Frontal cortex (tissue), 4 donors: ENCODE data around the gene TAOK2. TPM values are rescaled to one million over a fixed set of nuclear protein-coding genes. Genes with fewer than 3 reads are reported as not detected.
"Not testable (repeated sequence)": the region's sequence is repeated elsewhere in the genome, so short reads cannot be mapped to it uniquely, and the experiment has no call there.

Experiments
- DNase-seq, 2 donors: peaks; one replicate each; pipeline ENCODE4 v3.0.0; 2012; ENCODE audit warnings: low spot score in 2 of 2
- FAIRE-seq: peaks from 2 replicates; lab custom pipeline; 2012; peaks lifted over from hg19 to GRCh38; lab: Jason Lieb, UNC
- total RNA-seq: library from RNA; depleted of rRNA; stranded (reverse); fragments of >200 nt; gene quantifications from one replicate; pipeline ENCODE4 v1.2.3, GENCODE V29; 2014
- donor health status: control.
- donor health status: control.
- donor health status: control.

Gene TAOK2
- total RNA-seq, 1 donor from 2014 or later = 58.3 TPM

DNA sequence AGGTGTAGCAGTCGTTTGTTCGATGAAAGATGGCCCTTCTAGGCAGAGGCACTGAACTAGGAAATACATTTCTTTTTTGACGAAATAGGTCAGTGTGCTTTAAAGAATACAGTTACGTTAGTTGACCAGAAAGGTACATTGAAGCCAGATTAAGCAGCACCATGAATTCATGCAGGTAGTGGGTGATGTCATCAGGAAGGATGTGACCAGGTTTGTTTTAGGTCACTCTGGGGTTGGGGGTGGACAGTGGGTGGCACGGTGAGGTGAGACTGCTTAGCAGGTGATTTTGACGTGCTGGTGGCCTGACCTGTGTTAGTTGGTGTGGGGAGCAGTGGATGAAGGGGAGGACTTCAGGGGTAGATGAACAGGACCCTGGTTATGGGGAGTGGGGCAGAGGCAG is 25.9 kb downstream of the TAOK2 start:
- FAIRE-seq (no peak), DNase-seq (no peak)

DNA sequence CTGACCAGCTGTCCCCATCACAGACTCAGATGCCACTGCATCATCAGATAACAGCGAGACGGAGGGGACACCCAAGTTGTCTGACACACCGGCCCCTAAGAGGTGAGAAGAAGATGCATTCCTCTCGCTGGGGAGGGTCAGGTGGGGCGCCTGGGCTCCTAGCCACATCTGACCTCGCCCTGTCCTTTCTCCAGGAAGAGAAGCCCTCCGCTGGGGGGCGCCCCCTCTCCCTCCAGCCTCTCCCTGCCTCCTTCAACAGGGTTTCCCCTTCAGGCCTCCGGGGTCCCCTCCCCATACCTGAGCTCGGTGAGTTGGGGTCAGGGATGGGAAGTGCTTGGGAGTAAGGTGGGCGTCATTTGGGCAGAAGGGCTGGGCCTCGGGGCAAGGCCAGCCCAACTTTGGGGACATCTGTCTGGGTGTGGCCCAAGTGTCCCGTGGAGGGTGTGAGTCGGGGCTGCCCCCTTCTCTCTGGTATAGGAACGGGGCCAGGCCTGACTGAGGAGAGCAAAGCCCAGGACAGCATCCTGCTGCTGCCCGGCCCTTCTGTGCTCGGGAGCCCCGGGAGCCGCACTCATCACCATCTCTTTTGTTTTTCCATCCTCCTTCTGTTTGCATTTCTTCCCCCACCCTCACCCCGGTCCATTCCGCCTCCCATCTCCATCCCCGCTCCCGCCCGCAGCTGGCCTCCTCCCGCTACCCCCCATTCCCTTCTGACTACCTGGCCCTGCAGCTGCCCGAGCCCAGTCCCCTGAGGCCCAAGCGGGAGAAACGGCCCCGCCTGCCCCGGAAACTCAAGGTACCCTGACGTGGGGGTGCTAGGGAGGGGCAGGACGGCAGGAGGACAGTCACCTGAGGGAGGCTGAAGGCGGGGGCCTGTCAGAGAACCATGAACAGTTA is 27.3 kb downstream of the TAOK2 start:
- DNase-seq (no peak), FAIRE-seq (no peak)

DNA sequence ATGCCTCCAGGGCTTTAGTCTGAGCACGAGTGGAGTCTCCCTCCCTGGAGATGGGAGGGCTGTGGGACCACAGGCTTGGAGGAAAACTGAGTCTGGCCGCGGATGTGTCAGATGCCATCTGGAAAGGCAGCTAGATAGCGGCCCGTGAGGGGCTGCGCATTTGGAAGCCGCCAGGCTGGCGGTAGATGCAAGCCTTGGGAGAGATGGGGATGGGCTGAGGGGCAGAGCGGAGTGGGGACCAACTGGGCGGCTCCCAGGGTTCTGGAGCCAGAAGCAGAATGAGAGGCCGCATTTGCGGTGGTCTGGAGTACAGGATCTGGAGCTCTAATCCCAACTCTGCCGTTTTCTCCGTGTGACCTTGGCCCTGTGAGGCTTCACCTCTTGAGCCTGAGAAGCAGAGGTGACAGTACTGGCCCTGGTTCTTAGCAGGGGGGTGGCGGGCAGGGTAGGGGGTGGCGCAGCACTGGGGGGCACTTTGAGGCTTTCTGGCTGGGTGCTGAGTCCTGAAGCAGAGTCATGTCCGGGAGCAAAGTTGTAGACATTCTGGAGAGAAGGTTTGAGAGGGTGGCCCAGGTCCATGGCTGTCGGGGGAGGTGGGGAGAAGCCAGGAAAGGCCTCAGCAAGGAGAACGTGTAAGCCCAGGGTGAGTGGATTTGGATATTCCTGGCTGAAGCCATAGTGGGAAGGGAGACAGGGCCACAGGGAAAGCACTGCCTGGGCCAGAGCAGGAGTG is 29.1 kb downstream of the TAOK2 start:
- DNase-seq = no peak
- no peak for FAIRE-seq

DNA sequence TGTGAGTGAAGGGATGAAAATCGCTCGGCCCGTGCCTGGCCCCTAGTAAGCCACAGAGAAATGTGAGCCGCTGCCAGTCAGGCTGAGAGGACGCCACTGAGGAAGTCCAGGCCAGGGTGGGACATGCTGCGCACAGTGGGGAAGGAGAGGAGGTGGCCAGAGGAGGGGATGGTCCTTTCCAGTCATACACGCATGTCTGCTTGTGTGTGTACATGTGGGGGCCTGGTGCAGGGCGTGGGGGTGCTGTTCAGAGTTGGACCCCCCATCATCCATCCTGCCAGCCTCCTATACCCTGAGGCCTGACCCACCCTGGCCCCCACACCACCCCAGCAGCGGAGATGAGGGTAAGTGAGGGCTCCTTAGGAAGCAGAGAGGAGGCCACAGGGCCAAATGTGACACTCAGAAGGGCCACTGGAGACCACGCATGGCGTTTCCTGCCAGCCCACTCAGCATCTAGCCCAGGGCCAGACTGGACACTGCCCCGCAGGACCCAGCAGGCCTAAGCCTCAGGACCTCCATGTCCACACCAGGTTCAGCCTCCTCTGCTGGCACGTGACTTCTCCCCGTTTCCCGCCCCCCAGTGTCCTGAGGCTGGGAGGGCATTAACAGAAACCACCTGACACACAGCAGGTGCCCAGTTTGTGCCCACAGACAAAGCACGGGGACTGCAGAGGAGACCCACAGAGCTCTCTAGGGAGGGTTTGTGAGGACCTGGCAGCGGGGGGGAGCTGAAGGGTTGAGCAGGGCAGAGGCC is 30.2 kb downstream of the TAOK2 start:
- FAIRE-seq (no peak), DNase-seq (no peak)

DNA sequence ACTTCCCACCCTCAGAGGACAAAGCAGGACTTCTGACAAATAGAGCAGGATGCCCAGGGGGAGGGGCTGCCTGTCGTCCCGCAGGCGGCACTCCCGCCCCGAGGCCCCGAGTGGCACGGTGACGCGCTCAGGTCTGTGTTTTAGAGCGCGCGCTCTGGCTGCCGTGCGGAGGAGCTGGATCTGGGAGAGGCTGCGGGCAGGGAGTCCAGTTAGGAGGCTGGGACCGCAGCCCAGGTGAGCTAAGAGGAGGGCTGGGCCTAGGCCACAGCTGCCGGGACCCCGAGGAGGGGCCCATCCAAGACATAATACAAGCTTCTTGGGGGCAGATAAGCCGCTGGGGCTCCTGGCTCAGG is 30.7 kb downstream of the TAOK2 start:
- DNase-seq = no peak

DNA sequence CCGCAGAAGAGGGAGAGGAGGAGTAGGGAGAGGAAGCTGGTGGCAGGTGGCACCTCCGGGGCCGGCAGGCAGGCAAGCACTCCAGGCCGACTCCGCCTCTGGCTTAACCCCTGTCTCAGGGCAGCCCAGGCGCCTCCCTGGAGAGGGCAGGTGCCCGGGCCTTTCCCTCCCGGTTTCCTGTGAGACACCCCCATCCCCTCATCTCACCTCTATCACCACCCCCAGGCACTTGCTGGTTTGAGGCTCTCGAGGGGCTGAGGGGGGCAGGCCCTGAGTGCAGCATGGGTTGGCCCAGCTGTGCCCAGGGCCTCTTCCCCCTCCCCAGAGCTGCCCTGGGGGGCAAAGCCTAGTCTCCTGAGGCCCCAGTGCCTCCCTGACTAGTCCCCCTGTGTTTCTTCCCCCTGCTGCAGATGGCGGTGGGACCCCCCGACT is 31.2 kb downstream of the TAOK2 start:
- FAIRE-seq (no peak), DNase-seq (no peak)

More for the DNA sequence above, 30.7 kb downstream of the TAOK2 start:
- no peak for FAIRE-seq

DNA sequence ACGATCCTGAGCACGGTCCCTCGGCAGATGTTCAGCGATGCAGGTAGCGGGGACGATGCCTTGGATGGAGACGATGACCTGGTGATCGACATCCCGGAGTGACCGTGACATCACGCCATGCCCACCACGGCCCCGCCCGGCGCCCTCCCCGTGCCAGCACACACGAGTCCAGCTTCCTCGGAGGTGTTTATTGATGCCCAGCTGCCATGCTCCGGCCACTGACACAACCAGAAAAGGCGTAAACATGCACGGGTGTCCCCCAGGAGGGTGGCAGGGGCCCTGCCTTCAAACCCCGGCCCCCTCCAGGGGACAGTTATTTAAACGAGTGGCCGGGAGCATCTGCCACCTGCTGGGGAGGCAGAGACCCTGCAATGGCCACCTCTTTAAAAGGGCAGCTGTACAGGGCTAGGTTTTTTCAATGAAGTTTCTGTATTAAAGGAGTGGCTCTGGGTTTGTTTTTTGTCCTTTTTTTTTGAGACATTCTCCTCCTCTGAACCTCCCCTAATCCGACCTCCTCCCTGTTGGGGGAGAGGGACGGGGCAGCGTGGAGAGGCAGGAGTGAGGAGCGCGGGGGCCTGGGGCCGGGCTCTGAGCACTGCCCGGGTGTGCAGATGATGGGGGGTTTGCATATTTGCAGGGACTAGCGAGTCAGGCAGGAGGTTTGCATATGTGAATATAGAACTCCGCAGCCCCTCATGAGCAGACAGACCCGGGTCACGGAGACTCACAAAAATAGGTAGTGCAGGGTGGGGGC is 31.9 kb downstream of the TAOK2 start:
- DNase-seq = peak; percentile 74 to 85

DNA sequence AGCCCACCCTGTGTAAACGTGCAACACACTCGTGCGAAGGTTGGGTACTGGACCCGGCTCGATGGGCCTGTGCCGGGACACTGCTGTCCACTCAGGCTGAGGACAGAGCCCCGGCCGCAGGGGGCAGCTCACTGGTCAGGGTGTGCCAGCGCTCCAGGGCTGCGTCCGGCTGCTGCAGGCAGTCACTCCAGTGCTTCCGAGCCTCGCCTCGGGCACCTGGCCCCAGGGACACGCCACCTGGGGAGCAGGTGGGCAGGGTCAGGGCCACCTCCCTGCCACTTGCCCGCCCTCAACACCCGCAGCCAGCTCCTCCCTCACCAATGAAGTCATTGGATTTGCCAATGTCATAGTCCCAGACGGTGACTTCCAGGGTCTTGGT is 32.4 kb downstream of the TAOK2 start:
- FAIRE-seq = no peak
- no peak for DNase-seq

More for the DNA sequence above, 31.9 kb downstream of the TAOK2 start:
- no peak for FAIRE-seq

DNA sequence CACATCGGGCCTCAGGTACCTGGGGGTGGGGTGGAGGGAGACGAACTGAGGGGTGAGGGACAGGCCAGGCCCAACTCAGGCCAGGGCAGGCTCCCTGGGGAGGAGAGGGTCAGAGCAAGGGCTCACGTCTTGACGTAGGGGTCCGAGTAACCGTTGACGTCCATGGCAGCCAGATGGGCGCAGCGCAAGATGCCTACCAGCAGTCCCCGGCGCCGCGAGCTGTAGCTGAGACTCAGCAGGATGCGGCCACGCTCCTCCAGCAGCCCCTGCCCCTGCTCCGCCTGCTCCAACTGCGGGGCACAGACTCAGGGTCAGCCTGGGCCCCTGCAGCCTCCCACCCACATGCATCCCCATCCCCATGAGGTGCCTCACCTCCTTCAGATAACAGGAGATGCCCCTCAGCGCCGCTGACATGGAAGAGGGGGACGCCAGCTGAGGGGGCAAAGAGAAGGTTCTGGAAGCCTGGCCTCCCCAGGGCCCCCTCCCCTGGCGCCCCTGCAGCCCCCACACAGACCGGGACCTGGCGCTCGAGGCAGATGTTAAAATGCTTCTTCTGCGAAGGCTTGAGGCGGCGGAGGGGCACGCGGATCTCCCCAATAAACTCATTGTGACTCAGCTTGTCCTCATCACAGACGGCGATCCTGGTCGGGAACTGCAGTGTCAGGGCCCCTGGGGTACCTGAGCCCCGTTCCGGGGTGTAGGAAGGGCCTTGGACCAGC is 33.1 kb downstream of the TAOK2 start:
- DNase-seq = no peak
- no peak for FAIRE-seq

DNA sequence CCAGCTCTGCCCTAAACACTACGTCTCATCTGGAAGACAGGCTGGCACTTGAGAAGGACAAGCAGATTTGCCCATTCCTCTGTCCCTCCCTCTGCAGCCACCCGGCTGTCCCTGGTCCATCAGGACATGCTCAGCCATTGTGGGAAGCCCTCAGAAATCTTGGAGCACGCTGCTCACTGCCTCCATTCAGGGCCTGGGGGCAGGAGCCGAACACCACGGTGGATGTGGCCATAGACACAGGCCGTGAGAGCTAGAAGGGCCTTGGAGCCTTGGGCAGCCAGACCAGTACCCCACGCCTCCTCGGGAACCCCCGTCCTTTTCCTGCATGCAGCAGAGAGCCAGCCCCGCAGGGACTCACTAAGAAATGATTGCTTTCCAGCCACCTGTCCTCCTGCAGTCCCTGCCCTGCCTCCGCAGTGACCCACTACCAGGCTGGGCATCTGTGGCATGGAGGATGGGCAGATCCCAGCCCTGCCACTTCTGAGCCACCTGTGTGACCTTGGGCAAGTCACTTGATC is 33.8 kb downstream of the TAOK2 start:
- FAIRE-seq (no peak), DNase-seq (no peak)

DNA sequence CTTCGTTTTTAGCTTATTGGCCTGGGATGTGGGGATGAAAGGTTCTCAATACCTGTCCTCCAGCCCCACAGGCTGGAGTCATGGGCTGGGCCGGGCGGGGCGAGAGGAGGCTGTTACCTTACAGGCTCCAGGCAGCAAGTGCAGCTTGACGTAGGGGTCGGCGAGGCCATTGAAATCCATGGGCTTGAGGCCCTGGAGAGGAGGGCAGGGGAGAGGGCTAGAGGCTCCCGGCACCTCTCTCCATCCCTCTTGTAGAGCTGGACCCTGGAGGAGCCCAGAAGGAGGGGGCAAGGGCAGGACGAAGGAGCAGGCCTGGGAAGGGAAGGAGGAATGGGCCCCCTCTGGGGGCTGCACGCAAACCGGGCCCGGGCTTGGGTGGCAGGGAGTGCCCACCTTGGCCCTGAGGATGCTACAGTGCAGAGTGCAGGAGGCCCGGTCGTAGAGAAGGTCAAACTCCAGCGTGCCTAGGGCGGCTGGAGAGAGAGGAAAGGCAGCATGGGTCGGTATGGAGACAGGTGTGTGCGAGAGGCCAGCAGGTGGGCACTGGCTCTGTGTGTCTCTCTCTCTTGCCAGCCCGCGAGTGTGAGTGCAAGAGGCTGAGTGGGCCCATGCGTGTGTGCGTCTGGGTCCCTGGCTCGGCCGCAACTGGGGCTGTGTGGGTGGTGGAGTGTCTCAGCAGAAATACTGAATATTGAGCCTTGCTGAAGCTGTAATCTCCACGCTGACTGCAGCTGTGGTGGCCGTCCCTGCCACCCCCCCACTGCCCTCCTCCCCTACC is 35.6 kb downstream of the TAOK2 start:
- FAIRE-seq (no peak), DNase-seq (peak in 1 of 2 donors; percentile 55)

DNA sequence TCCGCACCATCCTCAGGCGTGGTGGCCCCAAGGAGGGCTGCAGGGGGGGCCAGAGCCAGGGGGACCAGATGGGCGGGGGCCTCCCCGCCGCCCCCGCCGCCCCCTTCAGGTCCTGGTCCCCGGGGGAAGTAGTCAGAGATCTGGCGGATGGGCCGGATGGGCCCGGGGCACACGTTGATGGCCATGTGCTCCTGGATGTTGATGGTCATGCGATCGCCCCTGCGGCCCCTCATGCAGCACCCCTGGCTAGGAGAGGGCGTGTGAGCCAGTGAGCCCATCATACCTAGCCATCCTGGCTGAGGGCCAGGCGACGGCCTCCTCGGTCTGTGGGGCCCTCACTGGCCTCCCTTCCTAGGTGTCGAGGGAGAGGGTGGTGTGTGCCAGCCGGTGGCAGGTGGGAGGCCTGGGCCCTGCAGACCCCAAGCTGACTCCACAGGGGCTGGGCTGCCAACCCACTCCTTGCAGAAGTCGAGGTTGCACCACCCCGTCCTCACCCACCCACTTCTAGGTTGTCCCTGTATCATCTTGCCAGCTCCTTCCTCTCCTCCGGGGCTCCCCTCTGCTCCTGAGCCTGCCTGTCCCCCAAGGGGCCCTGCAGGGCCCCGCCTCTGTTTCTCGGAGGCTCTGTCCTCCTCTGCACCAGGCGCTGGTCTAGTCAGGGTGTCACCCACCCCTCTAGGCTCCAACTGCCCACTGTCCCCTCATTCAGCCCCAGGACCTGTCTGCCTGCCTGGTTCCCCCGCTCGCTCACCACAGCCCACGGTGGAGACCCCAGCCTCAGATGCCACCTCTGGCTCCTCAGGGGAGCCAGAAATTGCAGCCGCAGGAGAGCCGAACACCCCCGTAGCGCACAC is 36.5 kb downstream of the TAOK2 start:
- DNase-seq (no peak), FAIRE-seq (no peak)

DNA sequence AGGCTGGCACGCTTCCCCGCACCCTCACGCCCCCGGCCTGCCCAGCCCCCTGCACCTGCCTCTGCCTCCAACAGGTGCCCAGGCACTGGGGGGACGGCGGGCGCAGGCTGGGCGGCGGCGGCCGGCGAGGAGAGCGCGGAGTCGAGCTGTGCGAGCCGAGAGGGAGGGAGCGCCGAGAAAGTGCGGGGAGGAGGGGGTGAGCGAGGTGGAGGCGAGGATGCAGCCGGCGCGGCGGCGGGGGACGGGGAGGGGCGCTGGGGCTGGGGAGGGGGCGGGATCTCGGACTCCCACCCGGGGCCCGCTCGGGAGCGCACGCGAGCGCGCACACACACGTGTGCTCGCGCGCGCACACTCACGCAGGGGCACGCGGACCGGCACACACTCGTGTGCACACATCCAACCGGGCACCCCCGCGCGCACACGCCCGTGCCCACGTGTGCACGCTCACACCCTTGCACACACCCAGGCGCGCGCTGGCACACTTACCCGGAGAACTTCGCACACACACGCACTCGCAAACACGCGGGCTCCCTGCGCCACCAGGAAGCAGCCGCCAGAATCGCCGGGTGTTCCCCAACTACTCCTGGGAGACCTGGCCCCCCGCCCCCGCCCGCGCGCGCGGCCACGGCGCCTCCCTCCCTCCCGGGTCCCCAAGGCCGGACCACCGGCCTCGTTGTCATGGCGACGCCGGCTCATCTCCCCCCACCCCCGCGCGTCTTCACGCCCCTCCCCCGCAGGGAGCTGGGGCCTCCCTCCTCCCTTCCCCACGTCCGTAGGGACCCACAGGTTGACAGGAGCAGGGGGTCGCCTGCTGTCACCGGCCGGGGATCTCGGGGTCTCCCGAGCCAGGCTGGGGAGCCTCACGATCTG is 37.4 kb downstream of the TAOK2 start, which contains the start of gene DOC2A:
TSS of gene DOC2A (minus strand) at position 184 of the 870 bp plus-strand sequence. CDS start 805 bp downstream, outside the sequence.
- FAIRE-seq (no peak), DNase-seq (peak in 1 of 2 donors; percentile 56)

DNA sequence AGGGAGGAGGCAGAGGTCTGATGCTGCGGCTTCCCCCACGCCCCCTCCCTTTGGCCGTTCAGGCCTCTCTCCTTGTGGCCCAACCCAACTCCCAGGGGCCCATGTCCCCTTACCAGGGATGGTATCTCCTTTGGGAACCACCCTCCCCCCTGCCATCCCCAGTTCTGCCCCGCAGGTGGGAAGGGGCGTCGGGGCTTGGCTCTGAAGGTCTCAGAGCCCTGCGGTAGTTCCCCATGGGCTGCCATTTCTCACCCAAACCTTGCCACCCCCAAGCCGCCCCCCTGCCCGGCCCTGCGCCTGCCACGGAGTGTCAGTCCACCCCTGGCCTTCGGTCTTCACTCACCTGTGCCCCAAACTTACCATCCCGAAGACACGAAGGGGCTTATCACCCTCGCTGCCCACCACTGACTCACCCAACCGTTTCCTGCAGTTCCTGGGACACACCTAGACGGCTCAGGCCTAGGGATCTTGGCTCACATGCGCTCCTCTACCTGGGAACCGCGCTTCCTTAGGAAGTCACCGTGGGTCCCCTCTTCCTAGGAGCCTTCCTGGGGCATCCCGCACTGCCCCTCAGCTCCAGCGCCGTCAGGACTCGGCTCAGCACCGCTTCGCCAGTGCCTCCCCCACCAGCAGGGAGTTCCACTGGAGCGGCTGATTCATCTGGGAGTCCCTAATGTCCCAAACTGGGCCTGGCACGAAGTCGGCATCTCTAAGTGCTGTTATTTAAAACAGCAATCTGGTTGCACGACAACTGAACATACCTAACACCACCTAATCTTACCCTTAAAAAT is 38.2 kb downstream of the TAOK2 start:
- FAIRE-seq = no peak
- DNase-seq = no peak

DNA sequence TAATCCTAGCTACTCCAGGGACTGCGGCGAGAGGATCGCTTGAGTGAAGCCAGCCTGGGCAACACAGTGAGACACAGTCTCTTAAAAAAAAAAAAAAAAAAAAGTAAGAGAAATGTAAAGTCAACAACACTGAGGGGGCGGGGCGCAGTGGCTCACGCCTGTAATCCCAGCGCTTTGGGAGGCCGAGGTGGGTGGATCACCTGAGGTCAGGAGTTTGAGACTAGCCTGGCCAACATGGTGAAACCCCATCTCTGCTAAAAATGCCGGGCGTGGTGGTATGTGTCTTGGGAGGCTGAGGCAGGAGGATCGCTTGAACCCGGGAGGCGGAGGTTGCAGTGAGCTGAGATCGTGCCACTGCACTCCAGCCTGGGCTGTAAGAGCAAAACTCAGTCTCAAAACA is 38.9 kb downstream of the TAOK2 start:
- DNase-seq, FAIRE-seq: not testable (repeated sequence)
